ENCODE measurements around the gene IL16. TPM values are rescaled to one million over a fixed set of nuclear protein-coding genes. Genes with fewer than 3 reads are reported as not detected.

The IL16 gene
- total RNA-seq, result 0.98 and 3.2 TPM in 2 replicates

DNA sequence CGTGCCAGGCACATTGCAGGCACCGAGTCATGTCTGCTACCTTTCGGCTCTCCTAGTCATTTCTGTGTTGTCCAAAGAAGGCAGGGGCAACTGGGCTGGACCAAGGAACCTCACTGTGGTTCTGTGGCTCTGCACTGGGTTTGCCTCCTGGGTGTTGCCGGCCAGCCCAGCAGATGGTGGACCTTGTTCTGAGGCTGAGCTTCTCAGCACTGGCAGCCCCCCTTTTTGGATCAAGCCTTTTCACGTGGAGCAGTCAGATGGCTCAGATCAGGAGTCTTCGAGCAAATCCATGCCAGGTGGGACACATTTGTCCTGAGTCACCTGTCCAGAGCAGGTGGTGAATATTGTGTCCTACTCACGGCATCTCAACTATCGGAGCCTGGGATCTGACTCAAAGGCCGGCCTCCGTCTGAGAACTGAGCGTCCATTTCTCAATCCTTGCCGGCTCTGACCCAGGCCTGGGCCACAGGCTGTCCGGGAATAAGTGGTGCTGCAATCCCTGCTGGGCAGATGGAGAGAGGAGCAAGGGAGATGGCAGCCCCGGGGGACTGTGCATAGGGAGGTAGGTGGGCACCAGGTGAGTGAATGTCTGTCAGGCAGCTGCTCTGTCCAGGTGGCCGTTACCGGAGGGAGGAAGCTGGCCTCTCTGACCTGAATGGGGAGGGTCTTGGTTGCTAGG, at the start of gene IL16:
IL16 (plus strand) TSS at position 304 of the 679 bp plus-strand sequence. CDS start 28,521 bp downstream, outside the sequence.

DNA sequence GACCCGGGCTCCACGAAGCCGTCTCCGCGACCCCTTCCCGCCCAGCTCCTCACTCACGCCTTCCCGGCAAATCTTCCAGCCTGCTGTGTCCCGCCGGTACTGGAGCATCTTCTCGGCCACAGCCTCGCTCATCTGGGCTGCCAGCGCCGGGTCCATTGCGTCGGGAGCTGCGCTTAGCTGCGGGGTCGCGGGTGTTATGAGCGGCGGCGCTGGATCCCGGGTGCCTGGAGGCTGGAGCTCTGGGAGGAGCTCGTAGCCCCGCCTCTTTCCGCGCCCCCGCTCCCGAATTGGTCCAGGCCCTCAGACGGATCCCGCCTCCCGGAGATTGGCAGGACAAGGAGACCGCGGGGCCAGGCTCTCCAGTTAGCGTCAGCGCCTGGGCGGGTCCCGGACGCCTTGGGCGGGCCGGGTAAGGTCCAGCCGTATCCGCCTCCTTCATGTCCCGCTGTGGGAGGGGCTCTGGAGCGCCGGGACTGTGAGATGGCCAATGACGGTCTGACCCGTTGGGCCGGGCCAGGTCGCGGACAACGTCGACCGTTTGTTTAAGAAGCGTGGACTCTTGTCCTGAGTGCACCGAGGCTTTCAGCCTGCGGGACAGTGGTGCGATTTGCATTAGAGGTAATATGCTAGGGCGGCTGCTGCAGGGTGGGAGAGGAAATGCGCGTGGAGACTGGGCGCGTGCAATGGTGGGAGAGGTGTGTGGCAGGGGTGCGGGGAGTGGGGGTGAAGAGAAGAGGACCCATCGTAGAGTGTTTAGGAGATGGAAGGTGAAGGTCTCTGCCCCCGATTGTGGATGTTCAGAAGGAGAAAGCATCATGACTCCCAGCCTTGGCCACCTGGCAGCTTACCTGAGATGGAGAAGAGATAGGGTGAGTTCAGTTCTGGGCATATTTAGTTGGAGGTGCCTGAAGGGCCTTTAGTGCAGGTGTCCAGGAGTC, 127.5 kb downstream of the IL16 start, which contains the start of gene STARD5:
STARD5 (minus strand) TSS at position 198 of the 938 bp plus-strand sequence; CDS start at position 156, 42 bp downstream.

Other genes starting within 250 kb of the IL16 start
- 17.0 and 18.5 TPM in 2 replicates for gene MESD, start 207.1 kb upstream of the IL16 start, total RNA-seq
- gene TLNRD1, start 196.0 kb upstream of the IL16 start, total RNA-seq, result 29.9 and 33.3 TPM in 2 replicates
- 0.33 and 1.8 TPM in 2 replicates for gene CFAP161, start 62.6 kb upstream of the IL16 start, total RNA-seq
- gene STARD5, start 127.3 kb downstream of the IL16 start, total RNA-seq, result 0.57 and 0.65 TPM in 2 replicates
- gene TMC3, start 177.3 kb downstream of the IL16 start, total RNA-seq, result not detected in 2 replicates